Activated CD4-positive, alpha-beta T cell treated with anti-CD3 and anti-CD28 coated beads for 36 hours (primary cell): ENCODE measurements around the gene MED23. TPM values are rescaled to one million over a fixed set of nuclear protein-coding genes. Genes with fewer than 3 reads are reported as not detected.

Source experiments
- ATAC-seq: fragments of 200-7000 bp; cut with Tn5 transposase; one replicate; pipeline ENCODE4 v1.10.0; 2021; ENCODE audit warnings: mild to moderate bottlenecking, moderate library complexity
- CTCF ChIA-PET: fragments of 350-600 bp; sonication (Branson Sonifier 250); formaldehyde crosslinking; loops from one replicate; lab custom pipeline; 2021; ENCODE audit warnings: antibody characterized with exemption; lab: Charles Lee
- POLR2A ChIA-PET: fragments of 350-600 bp; sonication (Branson Sonifier 250); formaldehyde crosslinking; loops from one replicate; lab custom pipeline; 2021; ENCODE audit warnings: antibody characterized with exemption, inconsistent platforms; lab: Charles Lee
- DNase-seq: peaks from one replicate; pipeline ENCODE4 v3.0.0-alpha.2; 2020
- H3K27ac Mint-ChIP-seq: one replicate; pipeline ENCODE4 v1.8.0; 2021; ENCODE audit warnings: mixed read lengths
- H3K27me3 Mint-ChIP-seq: one replicate; pipeline ENCODE4 v1.8.0; 2021; ENCODE audit warnings: mixed read lengths
- H3K36me3 Mint-ChIP-seq: one replicate; pipeline ENCODE4 v1.8.0; 2021; ENCODE audit warnings: low read depth, mixed read lengths
- H3K4me1 Mint-ChIP-seq: one replicate; pipeline ENCODE4 v1.8.0; 2021; ENCODE audit warnings: mixed read lengths
- H3K4me3 Mint-ChIP-seq: one replicate; pipeline ENCODE4 v1.8.0; 2021; ENCODE audit warnings: mild to moderate bottlenecking, moderate library complexity, mixed read lengths
- H3K9me3 Mint-ChIP-seq: one replicate; pipeline ENCODE4 v1.8.0; 2021; ENCODE audit warnings: low read depth, mixed read lengths
- intact Hi-C, 2 experiments: fragments of 100-400 bp; cut with DNase I in 1 of 2; cut with micrococcal nuclease in 1 of 2; formaldehyde crosslinking; loops; one replicate each; pipeline versions ENCODE4 v1.14.2 to v1.15.1; 2022 to 2024; cut with DNase I, micrococcal nuclease
- total RNA-seq, 2 experiments: library from RNA; stranded (reverse); gene quantifications; one replicate each; pipeline ENCODE4 v1.2.3, GENCODE V29; 2021

The MED23 gene
- total RNA-seq, 2 experiments from 2014 or later, result 23.9 to 26.0 TPM

- Mint-ChIP-seq H3K9me3 (no peaks in the 10 kb centered on the region), H3K27me3 (no peaks in the 10 kb centered on the region), H3K36me3 (no peaks in the 10 kb centered on the region), H3K4me3 (no peak overlapping the region), H3K4me1 (no peaks in the 10 kb centered on the region), H3K27ac (no peak overlapping the region)
- CTCF ChIA-PET, result interaction anchor here (3.0 kb wide), 1 partner anchor 10 kb away, joined by 24 read pairs; the partner anchor contains the start of gene MED23
- intact Hi-C loops, result no loop called here
- POLR2A ChIA-PET, result no interaction called here
- DNase-seq (no peak), ATAC-seq (no peak)
Observed at GRCh38 chr6:131638013-131638412, 10.0 kb upstream of the MED23 start.

DNA sequence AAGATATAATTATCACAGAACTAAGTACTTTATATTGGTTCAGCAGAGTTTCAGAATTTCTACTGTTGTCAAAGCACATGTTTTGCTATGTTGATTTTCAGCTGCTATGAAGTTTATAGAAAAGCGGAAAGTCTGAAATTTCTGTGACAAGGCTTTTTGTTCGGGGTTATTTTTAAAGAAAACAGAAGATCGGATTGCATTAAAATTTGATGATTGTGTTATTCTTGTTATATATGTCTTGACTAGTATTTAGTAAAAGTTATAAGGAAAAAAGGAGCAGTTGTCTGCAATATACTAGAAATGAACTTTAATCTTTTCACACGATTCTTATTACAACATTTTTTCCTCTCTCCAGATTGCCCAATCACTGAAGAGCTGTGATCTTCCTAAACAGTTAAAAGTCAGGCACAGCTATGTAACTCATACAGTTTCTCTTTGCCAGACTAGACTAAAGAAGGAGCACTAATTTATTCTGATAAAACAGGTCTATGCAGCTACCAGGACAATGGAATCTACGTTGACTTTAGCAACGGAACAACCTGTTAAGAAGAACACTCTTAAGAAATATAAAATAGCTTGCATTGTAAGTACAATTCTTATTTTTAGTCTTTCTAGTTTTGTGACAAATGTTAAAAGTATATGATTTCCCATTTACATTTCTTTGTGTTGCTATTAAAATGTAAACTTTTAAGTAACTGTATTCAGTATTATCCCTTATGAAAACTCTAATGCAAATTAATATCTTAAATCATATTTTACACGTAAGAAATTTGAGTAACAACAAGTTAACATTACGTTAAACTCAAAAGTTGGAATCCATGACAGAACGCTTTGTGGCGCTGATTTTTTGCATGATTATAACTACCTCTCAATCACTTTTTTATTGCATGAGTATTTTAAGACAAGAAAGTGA is 9.1 kb upstream of the MED23 start, which contains the start of gene ENPP3:
TSS of gene ENPP3 (plus strand) at position 423 of the 913 bp plus-strand sequence. CDS start at position 506, 83 bp downstream.
- ChIA-PET POLR2A (no interaction called here), CTCF (interaction anchor here (0.6 to 1.7 kb wide), 5 partner anchors 9 to 817 kb away, joined by 3 to 7 read pairs (median 4); partner anchors contain the start of gene MED23)
- no peaks in the 10 kb centered on the region for H3K27me3 Mint-ChIP-seq
- no peak within 1 kb of the TSS for H3K27ac Mint-ChIP-seq
- no peak within 1 kb of the TSS for H3K4me3 Mint-ChIP-seq
- ATAC-seq (no peak), DNase-seq (no peak)
- intact Hi-C loops, result no loop called here
- no peaks in the 10 kb centered on the region for H3K4me1 Mint-ChIP-seq
- H3K36me3 Mint-ChIP-seq, result no peaks in the 10 kb centered on the region
- H3K9me3 Mint-ChIP-seq, result no peaks in the 10 kb centered on the region

GRCh38 chr6:131635384-131636340 is 7.6 kb upstream of the MED23 start:
- H3K36me3 Mint-ChIP-seq, result no peaks in the 10 kb centered on the region
- intact Hi-C loops, result no loop called here
- ChIA-PET POLR2A (no interaction called here), CTCF (interaction anchor here (1.7 kb wide), 1 partner anchor 7 kb away, joined by 7 read pairs; no protein-coding TSS in a partner anchor)
- no peaks in the 10 kb centered on the region for H3K9me3 Mint-ChIP-seq
- H3K27ac Mint-ChIP-seq, result no peak overlapping the region
- H3K4me1 Mint-ChIP-seq, result no peaks in the 10 kb centered on the region
- no peaks in the 10 kb centered on the region for H3K27me3 Mint-ChIP-seq
- ATAC-seq, result no peak
- no peak for DNase-seq
- no peak overlapping the region for H3K4me3 Mint-ChIP-seq

- Mint-ChIP-seq H3K27ac (no peak overlapping the region), H3K36me3 (no peaks in the 10 kb centered on the region), H3K4me1 (peaks cover 22% of the 10 kb centered on the region), H3K27me3 (no peaks in the 10 kb centered on the region), H3K4me3 (no peak overlapping the region), H3K9me3 (no peaks in the 10 kb centered on the region)
- DNase-seq, result no peak
- ChIA-PET CTCF (no interaction called here), POLR2A (no interaction called here)
- no peak for ATAC-seq
- intact Hi-C loops, result loop anchor here in 1 of 2 experiments (2.0 kb wide), 1 partner anchor 569 kb away; the partner anchor contains the start of gene EPB41L2
Observed at GRCh38 chr6:131631625-131632289, 3.7 kb upstream of the MED23 start.

DNA sequence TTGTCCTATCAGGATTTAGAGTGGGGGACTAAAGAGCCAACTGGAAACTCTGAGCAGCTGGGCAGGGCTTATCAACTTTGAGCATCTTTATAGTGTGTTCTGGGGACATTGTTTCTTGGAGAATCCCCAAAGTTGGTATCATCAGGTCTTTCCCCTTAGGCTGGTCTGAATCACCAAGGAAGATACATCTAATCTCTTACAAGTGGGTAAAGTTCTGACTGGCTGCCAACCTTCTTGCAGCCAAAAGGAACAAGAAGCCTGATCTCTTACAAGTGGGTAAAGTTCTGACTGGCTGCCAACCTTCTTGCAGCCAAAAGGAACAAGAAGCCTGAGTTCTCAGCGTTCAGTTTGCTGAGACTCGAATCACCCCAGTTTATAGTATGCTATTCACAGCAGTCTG is 1.6 kb upstream of the MED23 start:
- intact Hi-C loops, result loop anchor here (2.0 to 5.0 kb wide), 8 partner anchors 58 to 1183 kb away; partner anchors contain the start of genes AKAP7 (in 1 of the 2), EPB41L2 (in 1 of the 2) and RPS12 (in 1 of the 2)
- peak; percentile 21 for DNase-seq
- peaks cover 26% of the 10 kb centered on the region for H3K4me1 Mint-ChIP-seq
- no peak overlapping the region for H3K4me3 Mint-ChIP-seq
- ChIA-PET POLR2A (no interaction called here), CTCF (interaction anchor here (0.7 to 3.1 kb wide), 4 partner anchors 10 to 17 kb away, joined by 3 to 24 read pairs (median 10); no protein-coding TSS in a partner anchor)
- H3K27me3 Mint-ChIP-seq, result no peaks in the 10 kb centered on the region
- no peak overlapping the region for H3K27ac Mint-ChIP-seq
- H3K9me3 Mint-ChIP-seq, result no peaks in the 10 kb centered on the region
- H3K36me3 Mint-ChIP-seq, result peaks cover 2% of the 10 kb centered on the region
- ATAC-seq, result peak; percentile 25

GRCh38 chr6:131628726-131629125 is 684 bp upstream of the MED23 start:
- peak overlapping the region; percentile 66 for H3K27ac Mint-ChIP-seq
- POLR2A ChIA-PET, result interaction anchor here (1.1 kb wide), 1 partner anchor 20 kb away, joined by 3 read pairs; no protein-coding TSS in a partner anchor
- CTCF ChIA-PET, result interaction anchor here (0.6 to 3.1 kb wide), 31 partner anchors 8 to 744 kb away, joined by 3 to 24 read pairs (median 4); partner anchors contain the start of genes ARG1 and ENPP3

GRCh38 chr6:131615275-131615674 is 12.8 kb downstream of the MED23 start:
- H3K27ac Mint-ChIP-seq, result no peak overlapping the region
- ChIA-PET CTCF (no interaction called here), POLR2A (no interaction called here)
- ATAC-seq (no peak), DNase-seq (no peak)
- H3K36me3 Mint-ChIP-seq, result peaks cover 28% of the 10 kb centered on the region
- H3K9me3 Mint-ChIP-seq, result no peaks in the 10 kb centered on the region
- no peaks in the 10 kb centered on the region for H3K27me3 Mint-ChIP-seq
- intact Hi-C loops, result no loop called here
- no peak overlapping the region for H3K4me3 Mint-ChIP-seq
- peaks cover 2% of the 10 kb centered on the region for H3K4me1 Mint-ChIP-seq

More at GRCh38 chr6:131628726-131629125, 684 bp upstream of the MED23 start:
- ATAC-seq (peak; percentile 27), DNase-seq (no peak)
- intact Hi-C loops, result loop anchor here (1.0 to 5.0 kb wide), 9 partner anchors 59 to 1184 kb away; partner anchors contain the start of genes AKAP7 (in 1 of the 2) and RPS12 (in 1 of the 2)
- Mint-ChIP-seq H3K9me3 (no peaks in the 10 kb centered on the region), H3K27me3 (no peaks in the 10 kb centered on the region), H3K36me3 (peaks cover 7% of the 10 kb centered on the region), H3K4me1 (peaks cover 27% of the 10 kb centered on the region), H3K4me3 (peak overlapping the region; percentile 86)

DNA sequence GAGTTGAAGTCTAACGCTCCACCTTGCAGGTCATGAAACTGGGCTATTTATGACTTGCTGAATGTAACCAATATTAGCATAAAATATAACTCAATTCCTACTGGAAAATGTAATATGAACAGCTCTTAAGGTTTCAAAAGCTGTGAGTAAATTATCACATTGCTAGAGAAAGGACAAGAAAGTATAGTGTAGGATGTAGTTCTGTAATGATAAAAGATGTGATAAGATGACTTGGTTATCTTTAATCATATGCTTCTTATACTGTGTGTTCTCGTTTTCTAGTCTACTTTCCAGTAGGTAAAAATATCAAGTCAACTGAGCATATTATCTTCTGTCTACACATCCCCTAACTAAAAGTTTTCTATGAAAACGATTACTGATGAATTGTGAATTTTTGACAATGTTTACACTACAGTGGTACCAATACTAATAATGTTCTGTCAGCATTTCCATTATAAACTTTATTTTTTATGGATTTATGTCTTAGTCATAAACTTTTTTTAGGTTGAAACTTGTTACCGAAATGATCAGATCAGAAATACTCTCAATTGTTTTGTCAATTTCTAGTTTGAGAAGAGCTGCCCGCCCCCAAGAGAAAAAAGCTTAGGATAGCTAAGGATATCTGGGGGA is 14.6 kb downstream of the MED23 start:
- POLR2A ChIA-PET, result interaction anchor here (1.2 kb wide), 1 partner anchor 14 kb away, joined by 4 read pairs; no protein-coding TSS in a partner anchor

DNA sequence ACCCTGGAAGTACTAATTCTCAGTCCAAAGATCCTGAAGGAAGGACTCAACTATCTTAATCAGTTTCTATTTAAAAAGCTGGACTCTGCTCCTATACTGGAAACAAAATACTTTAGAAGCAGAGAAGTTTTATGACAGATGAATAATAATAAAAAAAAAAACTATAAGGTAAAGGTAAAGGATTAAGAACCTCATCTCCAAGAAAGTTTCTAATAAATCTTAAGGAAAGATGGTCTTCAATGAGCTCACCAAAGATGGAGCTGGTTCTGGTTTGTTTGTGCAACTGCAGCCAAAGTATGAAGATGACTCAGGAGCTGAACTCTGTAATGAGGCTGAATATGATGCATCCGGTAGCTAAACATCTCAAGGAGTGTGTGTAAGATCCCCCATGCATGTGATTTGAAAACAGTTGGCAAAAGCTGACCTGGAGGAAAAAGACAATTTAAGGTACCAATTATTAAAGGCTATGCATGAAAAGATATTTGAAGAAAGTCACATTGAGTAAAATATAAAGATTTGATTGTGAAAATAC is 25.2 kb downstream of the MED23 start:
- CTCF ChIA-PET, result interaction anchor here (0.7 to 1.6 kb wide), 3 partner anchors 10 to 40 kb away, joined by 5 to 8 read pairs (median 6); partner anchors contain the start of gene MED23
- Mint-ChIP-seq H3K36me3 (peaks cover 34% of the 10 kb centered on the region), H3K4me1 (no peaks in the 10 kb centered on the region), H3K27ac (no peak overlapping the region), H3K9me3 (no peaks in the 10 kb centered on the region), H3K27me3 (no peaks in the 10 kb centered on the region), H3K4me3 (no peak overlapping the region)
- intact Hi-C loops, result no loop called here
- ATAC-seq (peak; percentile 55), DNase-seq (no peak)
- POLR2A ChIA-PET, result interaction anchor here (0.7 kb wide), 1 partner anchor 25 kb away, joined by 5 read pairs; the partner anchor contains the start of gene MED23

More for the DNA sequence above, 14.6 kb downstream of the MED23 start:
- Mint-ChIP-seq H3K9me3 (no peaks in the 10 kb centered on the region), H3K27ac (no peak overlapping the region), H3K4me3 (no peak overlapping the region), H3K36me3 (peaks cover 31% of the 10 kb centered on the region), H3K27me3 (no peaks in the 10 kb centered on the region), H3K4me1 (no peaks in the 10 kb centered on the region)
- intact Hi-C loops, result no loop called here
- no peak for DNase-seq
- peak; percentile 72 for ATAC-seq
- CTCF ChIA-PET, result interaction anchor here (0.9 to 1.4 kb wide), 5 partner anchors 8 to 579 kb away, joined by 3 to 12 read pairs (median 3); partner anchors contain the start of gene MED23
